Stimulated activated CD4-positive, alpha-beta T cell treated with anti-CD3 and anti-CD28 coated beads, Interleukin-15, amount 100 ng/mL, for 24 hours (primary cell): Measurements from ENCODE around the gene TCEA2.

ENCODE experiments used
- DNase-seq: peaks from one replicate; pipeline ENCODE4 v3.0.0-alpha.2; 2020

Gene TCEA2

GRCh38 chr20:64099086-64099786 is 36.2 kb downstream of the TCEA2 start:
- DNase-seq: no peak

GRCh38 chr20:64099880-64100565 is 37.0 kb downstream of the TCEA2 start:
- no peak for DNase-seq

- DNase-seq: no peak
These were observed 37.5 kb downstream of the TCEA2 start for GRCh38 chr20:64100566-64100888.

- DNase-seq: no peak
These were observed 38.1 kb downstream of the TCEA2 start for GRCh38 chr20:64100946-64101688.

- peak; percentile 80 for DNase-seq
These were observed 39.0 kb downstream of the TCEA2 start for GRCh38 chr20:64101731-64102621.

- DNase-seq: no peak
These were observed 39.8 kb downstream of the TCEA2 start for GRCh38 chr20:64102647-64103354.

GRCh38 chr20:64103871-64104666 is 41.1 kb downstream of the TCEA2 start:
- no peak for DNase-seq

GRCh38 chr20:64104667-64105451 is 41.9 kb downstream of the TCEA2 start:
- DNase-seq: no peak

GRCh38 chr20:64105846-64106434 is 42.9 kb downstream of the TCEA2 start:
- no peak for DNase-seq

- DNase-seq: no peak
These were observed 43.5 kb downstream of the TCEA2 start for GRCh38 chr20:64106435-64106961.

GRCh38 chr20:64106981-64107735 is 44.2 kb downstream of the TCEA2 start, which contains the start of gene NPBWR2:
Gene NPBWR2, minus strand, starts transcription at chr20:64107565. Its CDS starts 734 bp downstream, at chr20:64106831.
- DNase-seq: peak; percentile 32

- no peak for DNase-seq
These were observed 44.9 kb downstream of the TCEA2 start for GRCh38 chr20:64107736-64108457.

GRCh38 chr20:64108731-64109681 is 46.0 kb downstream of the TCEA2 start:
- no peak for DNase-seq

GRCh38 chr20:64109831-64110391 is 46.9 kb downstream of the TCEA2 start:
- no peak for DNase-seq

- no peak for DNase-seq
These were observed 47.5 kb downstream of the TCEA2 start for GRCh38 chr20:64110411-64111068.
